NB4 (cell line): ENCODE data around the gene NPAS2.

Experiments
- DNase-seq: peaks from one replicate; pipeline ENCODE4 v3.0.0; 2010; ENCODE audit warnings: low read depth
- H3K4me3 ChIP-seq: one replicate; pipeline ENCODE4 v1.5.1; 2011; ENCODE audit warnings: mild to moderate bottlenecking, low read depth, low read length, moderate library complexity
- CTCF ChIP-seq: IDR thresholded peaks from one replicate; pipeline ENCODE4 v1.5.1; 2012; ENCODE audit warnings: low read depth, low read length
- MYC ChIP-seq: IDR thresholded peaks from 2 replicates; pipeline ENCODE4 v1.6.1; 2011; ENCODE audit warnings: low read depth, low read length
- POLR2A ChIP-seq: IDR thresholded peaks from 2 replicates; pipeline ENCODE4 v1.6.1; 2011; ENCODE audit warnings: mild to moderate bottlenecking; ENCODE audit not compliant: insufficient read length; ENCODE audit errors: extremely low read depth
- TF ChIP-seq, protein P1 (sequence below): IDR thresholded peaks from 2 replicates; pipeline ENCODE4 v1.6.1; 2011; ENCODE audit warnings: low read depth, low read length

The NPAS2 gene

GRCh38 chr2:100880036-100880435, 60.1 kb downstream of the NPAS2 start:
- TF ChIP-seq POLR2A (no peak), CTCF (no peak), MYC (no peak)
- TF ChIP-seq, protein P1, sequence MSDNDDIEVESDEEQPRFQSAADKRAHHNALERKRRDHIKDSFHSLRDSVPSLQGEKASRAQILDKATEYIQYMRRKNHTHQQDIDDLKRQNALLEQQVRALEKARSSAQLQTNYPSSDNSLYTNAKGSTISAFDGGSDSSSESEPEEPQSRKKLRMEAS, result no peak
- no peak overlapping the region for H3K4me3 ChIP-seq
- DNase-seq, result no peak

DNA sequence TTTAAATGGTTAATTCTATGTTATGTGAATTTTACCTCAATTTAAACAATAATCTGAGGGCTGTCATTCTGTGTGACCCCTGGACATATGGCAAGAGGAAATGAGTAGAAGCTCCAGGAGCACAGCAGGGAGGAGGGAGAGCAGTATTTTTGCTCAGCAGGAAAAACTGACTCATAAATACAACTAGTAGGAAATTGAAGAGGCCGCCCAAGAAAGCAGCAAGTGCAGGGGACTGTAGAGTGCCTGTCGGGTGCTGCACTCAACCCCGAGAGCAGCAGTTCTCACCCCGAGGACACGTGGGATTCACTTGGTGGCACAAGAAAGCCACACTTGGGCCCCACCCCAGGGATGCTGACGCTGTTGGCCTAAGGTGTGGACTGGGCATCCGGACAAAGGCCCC, 60.8 kb downstream of the NPAS2 start:
- no peak for DNase-seq
- TF ChIP-seq POLR2A (no peak), CTCF (no peak)
- TF ChIP-seq, protein P1, result no peak
- H3K4me3 ChIP-seq, result no peak overlapping the region

DNA sequence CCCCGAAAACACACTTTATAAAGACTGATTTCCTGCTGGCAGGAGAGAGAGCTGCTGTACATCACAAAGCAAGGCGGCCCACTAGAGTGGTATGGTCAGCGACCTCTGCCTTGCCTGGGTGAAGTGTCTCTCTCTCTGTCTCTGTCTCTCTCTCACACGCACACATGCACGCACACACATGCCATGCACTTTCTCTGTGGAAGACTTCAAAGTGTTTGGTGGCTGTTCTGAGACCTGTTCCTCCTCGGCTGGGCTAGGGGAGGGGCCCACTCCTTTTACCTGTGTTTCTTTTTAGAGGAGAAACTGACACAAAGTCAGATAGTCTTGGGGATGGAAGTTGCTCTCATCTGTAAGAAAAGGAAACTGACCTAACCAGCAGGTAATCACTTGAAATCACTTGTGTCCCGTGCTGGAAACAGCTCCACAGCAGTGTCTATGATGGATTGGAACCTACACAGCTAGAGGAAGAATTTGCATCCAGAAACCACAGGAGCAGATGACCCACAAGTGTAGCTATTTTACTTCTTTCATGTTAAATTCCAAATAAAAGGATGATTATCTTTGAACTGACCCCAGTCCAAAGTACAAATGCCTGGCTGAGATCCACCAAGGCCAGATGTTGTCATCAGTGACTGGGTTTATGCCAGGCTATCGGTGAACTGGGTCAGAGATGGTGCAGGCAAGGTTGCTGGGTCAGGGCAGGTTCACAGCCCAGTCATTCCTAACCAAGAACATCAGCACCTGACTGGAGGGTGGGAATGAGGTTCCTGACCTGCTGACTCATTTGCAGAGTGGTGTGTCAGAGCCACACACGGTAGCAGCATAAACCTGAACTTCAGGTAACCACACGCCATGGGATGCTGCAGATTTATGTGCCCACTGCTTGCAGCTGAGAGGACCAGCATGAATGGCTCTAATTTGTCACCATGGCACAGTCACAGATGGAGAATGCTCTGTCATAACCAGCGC, 63.0 kb downstream of the NPAS2 start:
- TF ChIP-seq, protein P1, result no peak
- TF ChIP-seq MYC (no peak), CTCF (no peak), POLR2A (no peak)
- DNase-seq, result no peak
- no peak overlapping the region for H3K4me3 ChIP-seq

- H3K4me3 ChIP-seq, result no peak overlapping the region
- no peak for DNase-seq
- TF ChIP-seq, protein P1, result no peak
- TF ChIP-seq MYC, result no peak
- TF ChIP-seq POLR2A, result no peak
- TF ChIP-seq CTCF, result no peak
These were observed 64.2 kb downstream of the NPAS2 start for GRCh38 chr2:100884145-100884621.

DNA sequence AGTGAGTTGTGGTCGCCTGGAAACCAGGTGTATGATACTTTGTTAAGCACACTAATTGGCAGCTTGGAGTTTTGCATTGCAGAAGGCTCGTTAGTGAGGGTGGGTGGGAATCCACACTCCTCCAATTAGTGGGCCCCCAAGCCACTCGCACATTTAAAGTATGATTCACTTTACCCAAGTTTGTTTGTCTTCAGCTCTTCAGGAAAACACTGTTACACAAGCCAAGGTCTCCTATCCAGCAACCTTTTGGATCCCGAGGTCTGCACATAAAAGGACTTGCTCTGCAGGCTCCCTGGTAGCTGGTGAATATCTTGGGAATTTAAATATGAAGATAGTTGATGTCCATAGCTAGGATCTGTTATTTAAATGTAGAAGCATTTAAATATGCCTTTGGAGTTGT, 66.1 kb downstream of the NPAS2 start:
- DNase-seq, result no peak
- H3K4me3 ChIP-seq, result no peak overlapping the region
- TF ChIP-seq CTCF (no peak), POLR2A (no peak), MYC (no peak)
- TF ChIP-seq, protein P1, result no peak
